HG02623 (cell line): ENCODE measurements around the gene MAP3K7CL.
"Not testable (repeated sequence)": the region's sequence is repeated elsewhere in the genome, so short reads cannot be mapped to it uniquely, and the experiment has no call there.

Source experiments
- ATAC-seq: cut with Tn5 transposase; IDR thresholded peaks from one replicate; pipeline ENCODE4 v1.9.1; 2021; ENCODE audit warnings: moderate library complexity; ENCODE audit not compliant: unreplicated experiment

The MAP3K7CL gene

GRCh38 chr21:29166853-29167252 lies 36.4 kb downstream of the MAP3K7CL start:
- ATAC-seq, result no peak

DNA sequence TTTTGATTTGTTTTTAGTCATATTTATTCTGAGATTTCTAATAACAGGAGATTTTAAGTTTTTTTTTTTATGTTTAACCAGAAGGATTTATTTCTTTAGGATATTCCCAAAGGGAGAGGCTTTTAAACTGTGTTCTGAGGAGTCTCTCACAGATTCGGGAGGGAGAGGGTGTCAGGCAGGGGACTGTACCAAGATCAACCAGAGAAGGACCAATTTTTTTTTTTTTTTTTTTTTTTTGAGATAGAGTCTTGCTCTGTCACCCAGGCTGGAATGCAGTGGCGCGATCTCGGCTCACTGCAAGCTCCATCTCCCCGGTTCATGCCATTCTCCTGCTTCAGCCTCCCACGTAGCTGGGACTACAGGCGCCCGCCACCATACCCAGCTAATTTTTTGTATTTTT lies 37.0 kb downstream of the MAP3K7CL start:
- ATAC-seq, result not testable (repeated sequence)

DNA sequence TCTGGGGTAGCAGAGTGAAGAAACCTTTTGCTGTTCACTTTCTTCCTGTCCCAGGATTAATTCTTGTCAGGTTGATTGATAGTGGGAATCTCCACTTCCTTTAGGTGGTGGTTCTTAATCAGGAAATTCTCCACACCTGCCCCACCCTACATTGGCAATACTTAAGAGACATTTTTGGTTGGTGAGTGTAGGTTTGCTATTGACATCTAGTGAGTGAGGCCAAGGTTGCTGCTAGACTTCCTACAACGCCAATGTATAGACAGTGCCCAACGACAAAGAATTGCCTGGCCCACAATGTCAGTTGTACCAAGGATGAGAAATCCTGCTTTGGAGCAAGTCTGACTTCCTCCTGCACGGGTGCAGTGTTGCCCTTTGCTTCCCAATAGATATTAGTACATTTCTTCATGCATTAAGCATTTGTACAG lies 38.5 kb downstream of the MAP3K7CL start:
- no peak for ATAC-seq

DNA sequence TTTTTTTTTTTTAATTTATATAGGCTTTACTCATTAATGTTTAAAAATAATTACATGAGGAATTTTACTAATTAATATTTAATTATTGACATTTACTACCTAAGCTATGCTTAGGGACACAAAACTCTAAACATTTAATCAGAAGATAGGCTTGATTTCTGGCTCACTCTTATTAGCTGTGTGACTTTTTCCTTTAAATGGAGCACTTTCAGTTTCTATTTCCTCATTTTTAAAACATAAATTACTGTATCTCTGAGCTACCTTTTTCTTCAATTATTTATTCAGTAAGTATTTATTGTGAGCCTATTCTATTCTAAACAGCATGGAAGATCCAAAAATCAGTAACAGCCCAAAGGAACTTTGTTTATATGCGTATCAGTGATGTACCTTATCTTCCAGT lies 40.5 kb downstream of the MAP3K7CL start:
- no peak for ATAC-seq

DNA sequence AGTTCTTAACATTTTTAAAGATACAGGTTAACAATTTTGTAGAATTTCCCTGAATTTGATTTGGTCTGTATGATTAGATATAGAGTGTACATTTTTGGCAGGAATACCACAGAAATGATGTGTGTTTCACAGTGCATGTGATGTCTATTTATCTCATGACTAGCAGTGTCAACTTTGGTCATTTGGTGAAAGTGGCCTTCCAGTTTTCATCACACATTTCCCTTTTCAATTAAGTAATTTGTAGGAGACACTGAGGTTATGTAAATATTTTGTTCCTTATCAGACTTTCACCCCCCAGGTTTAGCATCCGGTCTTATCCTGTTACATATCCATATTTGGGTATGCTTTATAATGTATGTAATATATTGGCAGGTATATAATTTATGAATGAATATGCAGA lies 41.8 kb downstream of the MAP3K7CL start:
- ATAC-seq, result no peak

DNA sequence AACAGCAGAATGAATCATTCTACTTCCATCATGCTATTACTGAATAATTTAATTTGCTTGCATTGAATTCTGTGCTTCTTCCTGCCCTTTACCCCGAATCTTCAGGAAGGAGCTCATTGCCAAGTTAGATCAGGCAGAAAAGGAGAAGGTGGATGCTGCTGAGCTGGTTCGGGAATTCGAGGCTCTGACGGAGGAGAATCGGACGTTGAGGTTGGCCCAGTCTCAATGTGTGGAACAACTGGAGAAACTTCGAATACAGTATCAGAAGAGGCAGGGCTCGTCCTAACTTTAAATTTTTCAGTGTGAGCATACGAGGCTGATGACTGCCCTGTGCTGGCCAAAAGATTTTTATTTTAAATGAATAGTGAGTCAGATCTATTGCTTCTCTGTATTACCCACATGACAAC lies 44.2 kb downstream of the MAP3K7CL start:
- ATAC-seq, result no peak

DNA sequence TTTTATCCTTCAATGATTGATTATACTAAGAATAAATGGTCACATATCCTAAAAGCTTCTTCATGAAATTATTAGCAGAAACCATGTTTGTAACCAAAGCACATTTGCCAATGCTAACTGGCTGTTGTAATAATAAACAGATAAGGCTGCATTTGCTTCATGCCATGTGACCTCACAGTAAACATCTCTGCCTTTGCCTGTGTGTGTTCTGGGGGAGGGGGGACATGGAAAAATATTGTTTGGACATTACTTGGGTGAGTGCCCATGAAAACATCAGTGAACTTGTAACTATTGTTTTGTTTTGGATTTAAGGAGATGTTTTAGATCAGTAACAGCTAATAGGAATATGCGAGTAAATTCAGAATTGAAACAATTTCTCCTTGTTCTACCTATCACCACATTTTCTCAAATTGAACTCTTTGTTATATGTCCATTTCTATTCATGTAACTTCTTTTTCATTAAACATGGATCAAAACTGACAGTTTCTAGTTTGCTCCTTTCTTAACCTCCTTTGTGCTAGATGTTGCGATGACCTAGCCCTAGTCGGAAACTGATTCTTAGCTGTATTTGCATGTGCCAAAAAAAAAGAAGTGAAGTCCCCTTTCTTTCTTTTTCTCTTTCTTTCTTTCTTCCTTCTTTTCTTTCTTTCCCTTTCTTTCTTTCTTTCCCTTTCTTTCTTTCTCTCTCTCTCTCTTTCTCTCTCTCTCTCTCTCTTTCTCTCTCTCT lies 45.1 kb downstream of the MAP3K7CL start:
- ATAC-seq, result no peak

- ATAC-seq, result no peak
Observed at GRCh38 chr21:29176471-29177120, 46.2 kb downstream of the MAP3K7CL start.

- no peak for ATAC-seq
Observed at GRCh38 chr21:29177800-29178199, 47.4 kb downstream of the MAP3K7CL start.

DNA sequence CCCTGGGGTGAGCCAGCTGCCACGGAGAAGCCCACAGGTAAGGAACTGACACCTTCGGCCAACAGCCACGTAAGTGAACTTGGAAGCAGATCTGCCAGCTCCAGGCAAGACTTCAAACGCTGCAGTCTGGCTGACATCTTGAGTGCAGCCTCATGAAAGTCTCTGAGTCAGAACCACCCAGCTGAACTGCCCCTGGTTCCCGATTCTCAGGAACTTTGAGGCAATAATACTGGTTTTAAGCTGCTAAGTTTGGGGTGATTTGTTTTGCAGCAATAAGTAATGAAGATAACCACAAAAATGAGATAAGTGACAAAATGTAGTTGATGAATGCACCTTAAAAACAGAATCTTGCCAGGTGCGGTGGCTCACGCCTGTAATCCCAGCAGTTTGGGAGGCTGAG lies 48.5 kb downstream of the MAP3K7CL start:
- no peak for ATAC-seq

DNA sequence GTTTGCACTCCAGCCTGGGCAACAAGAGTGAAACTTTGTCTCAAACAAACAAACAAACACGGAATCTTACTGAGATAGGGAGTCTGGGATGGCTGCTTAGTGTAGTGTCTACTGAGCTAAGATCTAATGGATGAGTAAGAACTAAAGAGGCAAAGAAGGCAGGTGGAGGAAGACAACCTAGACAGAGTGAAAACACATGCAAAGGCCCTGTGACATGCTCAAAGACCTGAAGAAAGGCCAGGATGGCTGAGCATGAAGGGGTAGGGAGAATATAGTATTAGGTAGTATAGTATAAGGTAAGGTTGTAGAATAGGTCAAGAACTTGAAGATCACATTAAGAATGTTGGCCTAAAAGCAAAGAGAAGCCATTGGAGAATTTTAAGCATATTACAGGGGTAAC lies 49.1 kb downstream of the MAP3K7CL start:
- ATAC-seq, result no peak

GRCh38 chr21:29181799-29182470 lies 51.5 kb downstream of the MAP3K7CL start:
- ATAC-seq, result no peak

DNA sequence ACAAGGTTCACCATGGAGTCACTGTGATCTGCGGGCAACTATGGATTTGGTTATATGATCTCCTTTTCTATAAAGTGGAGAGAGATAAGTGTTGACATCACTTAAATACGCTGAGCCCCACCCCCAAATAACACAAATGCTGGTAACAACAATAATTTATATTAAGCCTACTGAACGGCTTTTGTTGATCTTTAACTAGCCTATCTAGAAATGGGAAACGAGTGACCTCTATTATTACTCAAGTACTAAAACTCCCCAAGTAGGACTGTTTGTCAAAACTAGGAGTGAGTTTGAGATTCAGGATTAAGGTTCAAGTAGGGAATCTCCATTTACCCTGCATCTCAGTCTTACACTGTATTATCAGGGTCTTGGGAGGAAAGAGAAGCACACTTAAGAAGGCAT lies 52.2 kb downstream of the MAP3K7CL start:
- ATAC-seq, result no peak

DNA sequence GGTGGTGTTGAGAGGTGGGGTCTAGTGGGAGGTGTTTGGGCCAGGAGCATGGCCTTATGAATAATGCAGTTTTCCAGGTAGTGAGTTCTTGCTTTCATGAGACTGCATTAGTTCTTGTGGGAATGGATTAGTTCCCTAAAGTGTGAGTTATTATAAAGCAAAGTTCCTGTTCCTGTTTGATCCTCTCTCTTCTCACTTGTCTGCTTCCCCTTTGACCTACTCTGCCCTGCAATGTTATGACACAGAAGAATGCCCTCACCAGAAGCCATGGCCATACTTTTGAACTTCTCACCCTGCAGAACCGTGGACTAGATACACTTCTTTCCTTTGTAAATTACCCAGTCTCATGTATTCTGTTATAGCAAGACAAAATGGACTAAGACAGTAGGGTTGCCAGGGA lies 53.6 kb downstream of the MAP3K7CL start:
- ATAC-seq, result no peak

GRCh38 chr21:29185172-29185571 lies 54.7 kb downstream of the MAP3K7CL start:
- no peak for ATAC-seq

DNA sequence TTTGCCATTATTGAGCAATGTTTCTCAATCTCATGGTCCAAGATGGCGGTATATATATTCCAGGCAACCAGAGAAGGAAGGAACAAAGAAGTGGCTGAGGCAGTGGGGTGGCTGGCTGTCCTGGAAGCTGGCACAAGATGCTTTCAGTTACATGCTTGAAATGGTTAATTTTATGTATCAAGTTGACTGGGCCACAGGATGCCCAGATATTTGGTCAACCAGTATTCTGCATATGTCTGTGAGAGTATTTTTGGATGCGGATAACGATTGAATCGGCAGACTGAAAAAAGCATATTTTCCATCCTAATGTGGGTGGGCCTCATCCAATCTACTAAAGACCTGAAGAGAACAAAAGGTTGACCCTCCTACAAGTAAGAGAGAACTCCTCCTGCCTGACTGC lies 55.2 kb downstream of the MAP3K7CL start:
- no peak for ATAC-seq

- no peak for ATAC-seq
Observed at GRCh38 chr21:29186246-29186645, 55.8 kb downstream of the MAP3K7CL start.

DNA sequence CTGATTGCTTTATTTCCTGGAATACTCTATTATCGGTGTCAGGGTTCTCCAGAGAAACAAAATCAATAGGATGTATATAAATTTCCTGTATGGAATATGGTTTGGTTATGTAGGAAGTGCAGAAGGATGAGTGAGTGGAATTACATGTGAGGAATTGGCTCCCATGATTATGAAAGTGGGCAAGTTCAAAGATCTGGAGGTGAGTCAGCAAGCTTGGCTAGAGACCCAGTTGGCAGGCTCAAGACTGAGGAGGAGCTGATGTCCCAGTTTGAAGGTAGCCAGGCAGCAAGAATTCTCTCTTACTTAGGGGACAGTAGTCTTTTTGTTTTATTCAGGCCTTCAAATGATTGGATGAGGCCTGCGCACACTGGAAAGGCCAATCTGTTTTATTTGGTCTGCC lies 57.5 kb downstream of the MAP3K7CL start:
- ATAC-seq, result no peak

DNA sequence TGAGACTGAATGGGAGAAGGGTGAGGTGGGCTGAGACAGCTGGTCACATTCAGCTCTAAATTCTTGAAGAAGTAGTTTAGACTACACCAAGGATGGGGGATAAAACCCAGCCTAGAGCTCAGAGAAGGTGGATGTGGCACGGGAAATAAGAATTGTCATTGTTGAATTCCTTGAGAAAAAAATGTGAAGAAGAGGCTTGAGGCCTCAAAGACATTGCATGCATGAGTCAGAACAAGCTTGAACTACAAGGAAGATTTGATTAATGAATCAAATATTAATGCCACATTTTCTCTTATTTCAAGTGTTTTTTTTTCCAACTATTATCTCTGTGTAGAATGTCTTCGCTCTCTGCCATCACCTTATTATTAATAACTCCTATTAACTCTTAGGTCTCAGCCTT lies 58.9 kb downstream of the MAP3K7CL start:
- ATAC-seq, result no peak

GRCh38 chr21:29190923-29191331 lies 60.5 kb downstream of the MAP3K7CL start:
- ATAC-seq, result no peak

- no peak for ATAC-seq
Observed at GRCh38 chr21:29193072-29193471, 62.6 kb downstream of the MAP3K7CL start.

- no peak for ATAC-seq
Observed at GRCh38 chr21:29193901-29194300, 63.5 kb downstream of the MAP3K7CL start.
